ENCODE data around the gene ADCYAP1. TPM values are rescaled to one million over a fixed set of nuclear protein-coding genes. Genes with fewer than 3 reads are reported as not detected.

ADCYAP1 gene
- total RNA-seq, 4 donors from 2014 or later: not detected

- no peak for DNase-seq
- in situ Hi-C loops (cut with MboI; ENCODE audit: low sequenced_read_pairs in 4 of 4) (no loop called here), intact Hi-C loops (cut with DNase I; ENCODE audit: low total_unique reads) (no loop called here)
- no peak for TF ChIP-seq CTCF (IDR thresholded peaks at IDR 0.05 in 4 of 5, conservative IDR thresholded peaks at IDR 0.05 in 1 of 5)
- no peak for TF ChIP-seq POLR2A (IDR thresholded peaks at IDR 0.05)
- Histone ChIP-seq H3K4me3 (no peak overlapping the region), H3K27ac (no peak overlapping the region), H3K4me1 (no peaks in the 10 kb centered on the region), H3K36me3 (no peaks in the 10 kb centered on the region), H3K27me3 (peaks cover under 1 to 9% (median 4%) of the 10 kb centered on the region in 3 donors), H3K9me3 (no peaks in the 10 kb centered on the region)
- ATAC-seq: no peak
Observed at GRCh38 chr18:896315-896714, 8.4 kb upstream of the ADCYAP1 start.

GRCh38 chr18:901761-902160 lies 2.9 kb upstream of the ADCYAP1 start:
- Histone ChIP-seq H3K9me3 (no peaks in the 10 kb centered on the region), H3K4me3 (no peak overlapping the region), H3K36me3 (no peaks in the 10 kb centered on the region), H3K27ac (no peak overlapping the region), H3K27me3 (peaks cover 52 to 61% (median 57%) of the 10 kb centered on the region in 3 donors), H3K4me1 (peaks cover 0 to 5% of the 10 kb centered on the region in 2 donors)
- in situ Hi-C loops (cut with MboI; ENCODE audit: low sequenced_read_pairs in 4 of 4): no loop called here
- intact Hi-C loops (cut with DNase I; ENCODE audit: low total_unique reads): no loop called here
- DNase-seq: no peak
- TF ChIP-seq CTCF (IDR thresholded peaks at IDR 0.05 in 4 of 5, conservative IDR thresholded peaks at IDR 0.05 in 1 of 5) (no peak), POLR2A (IDR thresholded peaks at IDR 0.05) (no peak)
- ATAC-seq: no peak

- Histone ChIP-seq H3K4me1 (peaks cover 0 to 9% of the 10 kb centered on the region in 2 donors), H3K4me3 (no peak overlapping the region), H3K27ac (no peak overlapping the region), H3K9me3 (no peaks in the 10 kb centered on the region), H3K36me3 (no peaks in the 10 kb centered on the region), H3K27me3 (peaks cover 57 to 66% (median 61%) of the 10 kb centered on the region in 3 donors)
- TF ChIP-seq POLR2A (IDR thresholded peaks at IDR 0.05) (no peak), CTCF (IDR thresholded peaks at IDR 0.05 in 4 of 5, conservative IDR thresholded peaks at IDR 0.05 in 1 of 5) (no peak)
- no peak for DNase-seq
- ATAC-seq: no peak
- intact Hi-C loops (cut with DNase I; ENCODE audit: low total_unique reads) (no loop called here), in situ Hi-C loops (cut with MboI; ENCODE audit: low sequenced_read_pairs in 4 of 4) (no loop called here)
Observed at GRCh38 chr18:902229-902628, 2.4 kb upstream of the ADCYAP1 start.

GRCh38 chr18:903701-904100 lies 970 bp upstream of the ADCYAP1 start:
- Histone ChIP-seq H3K4me3 (no peak overlapping the region), H3K4me1 (peaks cover 9 to 16% of the 10 kb centered on the region in 2 donors), H3K36me3 (no peaks in the 10 kb centered on the region), H3K27me3 (peaks cover 72 to 81% (median 75%) of the 10 kb centered on the region in 3 donors), H3K9me3 (no peaks in the 10 kb centered on the region), H3K27ac (no peak overlapping the region)
- TF ChIP-seq CTCF (IDR thresholded peaks at IDR 0.05 in 4 of 5, conservative IDR thresholded peaks at IDR 0.05 in 1 of 5) (no peak), POLR2A (IDR thresholded peaks at IDR 0.05) (no peak)
- in situ Hi-C loops (cut with MboI; ENCODE audit: low sequenced_read_pairs in 4 of 4) (no loop called here), intact Hi-C loops (cut with DNase I; ENCODE audit: low total_unique reads) (no loop called here)
- ATAC-seq (no peak), DNase-seq (no peak)

GRCh38 chr18:905307-905947 lies 756 bp downstream of the ADCYAP1 start:
- no peaks in the 10 kb centered on the region for H3K36me3 ChIP-seq
- no peak overlapping the region for H3K27ac ChIP-seq
- no peak for ATAC-seq
- H3K9me3 ChIP-seq: no peaks in the 10 kb centered on the region
- H3K27me3 ChIP-seq: peaks cover 84 to 96% (median 92%) of the 10 kb centered on the region in 3 donors
- in situ Hi-C loops (cut with MboI; ENCODE audit: low sequenced_read_pairs in 4 of 4) (no loop called here), intact Hi-C loops (cut with DNase I; ENCODE audit: low total_unique reads) (no loop called here)
- TF ChIP-seq POLR2A (IDR thresholded peaks at IDR 0.05) (no peak), CTCF (IDR thresholded peaks at IDR 0.05 in 4 of 5, conservative IDR thresholded peaks at IDR 0.05 in 1 of 5) (no peak)
- DNase-seq: no peak
- peaks cover 9 to 23% of the 10 kb centered on the region in 2 donors for H3K4me1 ChIP-seq
- no peak overlapping the region for H3K4me3 ChIP-seq
